Cardiac muscle cell (in vitro differentiated cells and primary cell): ENCODE measurements around the gene NCR3LG1. TPM values are rescaled to one million over a fixed set of nuclear protein-coding genes. Genes with fewer than 3 reads are reported as not detected.

Experiments used
- DNase-seq, 2 donors: peaks; one replicate each; pipeline versions ENCODE4 v3.0.0 to v3.0.0-alpha.2; 2010 to 2017; ENCODE audit warnings: low read depth in 1 of 2, low spot score in 1 of 2
- H3K27ac ChIP-seq: fragments of 200-600 bp; sonication (generic); 2 replicates; pipeline ENCODE4 v1.5.1; 2016
- H3K27me3 ChIP-seq: fragments of 200-600 bp; sonication (generic); 2 replicates; pipeline ENCODE4 v1.6.0; 2016; ENCODE audit warnings: control low read depth
- H3K36me3 ChIP-seq: fragments of 200-600 bp; sonication (generic); 2 replicates; pipeline ENCODE4 v1.5.1; 2016; ENCODE audit warnings: control low read depth
- H3K4me1 ChIP-seq: fragments of 200-600 bp; sonication (generic); 2 replicates; pipeline ENCODE4 v1.8.1; 2017; ENCODE audit warnings: low read depth, mild to moderate bottlenecking, mixed run types
- H3K4me3 ChIP-seq: fragments of 200-600 bp; sonication (generic); 2 replicates; pipeline ENCODE4 v1.5.1; 2016; ENCODE audit warnings: mild to moderate bottlenecking
- H3K9me3 ChIP-seq: fragments of 200-600 bp; sonication (generic); 2 replicates; pipeline ENCODE4 v1.5.1; 2017; ENCODE audit warnings: low read depth, mild to moderate bottlenecking, control low read depth
- polyA plus RNA-seq: library from polyadenylated mRNA; unstranded; fragments of >200 nt; fragmentation: Nextera tagmentation; extraction: Ambion mirVana; gene quantifications from 2 replicates; pipeline ENCODE4 v1.2.1, GENCODE V29; 2016
- total RNA-seq: library from RNA; depleted of rRNA; stranded (reverse); fragments of >200 nt; gene quantifications from 2 replicates; pipeline ENCODE4 v1.2.3, GENCODE V29; 2016
- TF ChIP-seq, protein P1 (sequence below): IDR thresholded peaks from 2 replicates; pipeline ENCODE4 v1.5.1; 2012; ENCODE audit warnings: low read depth, mild to moderate bottlenecking, low read length

Gene NCR3LG1
- total and polyA plus RNA-seq, 2 experiments from 2014 or later = 2.7 to 7.6 TPM

DNA sequence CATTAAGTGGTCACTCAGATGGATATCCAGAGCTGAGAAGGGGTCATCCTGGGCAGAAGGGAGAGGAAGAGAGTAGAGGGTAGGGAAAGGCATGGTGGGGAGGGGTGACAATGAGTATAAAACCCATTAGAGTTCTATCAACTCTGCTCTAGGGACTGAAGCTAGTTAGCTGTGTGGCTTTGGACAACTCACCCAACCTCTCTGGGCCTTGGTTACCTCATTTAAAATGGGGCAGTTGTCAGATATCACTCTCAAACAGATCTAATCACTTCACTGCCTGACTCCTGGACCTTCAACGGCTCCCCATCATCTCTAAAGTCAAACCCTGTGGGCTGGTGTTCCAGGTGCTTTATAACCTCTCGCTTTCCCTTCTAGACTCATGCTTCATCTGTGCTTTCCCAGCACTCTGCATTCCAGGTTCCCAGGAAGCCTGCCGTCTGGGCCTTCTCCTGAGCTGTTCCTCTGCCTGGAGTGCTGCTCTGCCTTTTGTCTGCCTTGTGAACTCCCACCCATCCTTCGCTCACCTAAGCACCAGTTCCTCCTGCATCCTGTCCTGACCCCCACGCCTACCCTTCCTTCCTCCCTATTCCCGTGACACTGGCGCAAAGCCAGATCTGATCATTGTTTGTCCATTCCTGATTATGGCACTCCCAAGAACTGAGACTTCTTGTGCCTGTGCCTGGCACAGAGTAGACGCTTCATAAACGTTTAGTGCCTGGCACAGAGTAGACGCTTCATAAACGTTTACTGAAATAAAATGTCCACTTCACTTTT is 59.2 kb downstream of the NCR3LG1 start:
- TF ChIP-seq, protein P1, sequence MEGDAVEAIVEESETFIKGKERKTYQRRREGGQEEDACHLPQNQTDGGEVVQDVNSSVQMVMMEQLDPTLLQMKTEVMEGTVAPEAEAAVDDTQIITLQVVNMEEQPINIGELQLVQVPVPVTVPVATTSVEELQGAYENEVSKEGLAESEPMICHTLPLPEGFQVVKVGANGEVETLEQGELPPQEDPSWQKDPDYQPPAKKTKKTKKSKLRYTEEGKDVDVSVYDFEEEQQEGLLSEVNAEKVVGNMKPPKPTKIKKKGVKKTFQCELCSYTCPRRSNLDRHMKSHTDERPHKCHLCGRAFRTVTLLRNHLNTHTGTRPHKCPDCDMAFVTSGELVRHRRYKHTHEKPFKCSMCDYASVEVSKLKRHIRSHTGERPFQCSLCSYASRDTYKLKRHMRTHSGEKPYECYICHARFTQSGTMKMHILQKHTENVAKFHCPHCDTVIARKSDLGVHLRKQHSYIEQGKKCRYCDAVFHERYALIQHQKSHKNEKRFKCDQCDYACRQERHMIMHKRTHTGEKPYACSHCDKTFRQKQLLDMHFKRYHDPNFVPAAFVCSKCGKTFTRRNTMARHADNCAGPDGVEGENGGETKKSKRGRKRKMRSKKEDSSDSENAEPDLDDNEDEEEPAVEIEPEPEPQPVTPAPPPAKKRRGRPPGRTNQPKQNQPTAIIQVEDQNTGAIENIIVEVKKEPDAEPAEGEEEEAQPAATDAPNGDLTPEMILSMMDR = no peak
- Histone ChIP-seq H3K27ac (no peak overlapping the region), H3K4me3 (no peak overlapping the region), H3K27me3 (no peaks in the 10 kb centered on the region), H3K36me3 (no peaks in the 10 kb centered on the region), H3K4me1 (peaks cover 3% of the 10 kb centered on the region), H3K9me3 (no peaks in the 10 kb centered on the region)
- no peak for DNase-seq

DNA sequence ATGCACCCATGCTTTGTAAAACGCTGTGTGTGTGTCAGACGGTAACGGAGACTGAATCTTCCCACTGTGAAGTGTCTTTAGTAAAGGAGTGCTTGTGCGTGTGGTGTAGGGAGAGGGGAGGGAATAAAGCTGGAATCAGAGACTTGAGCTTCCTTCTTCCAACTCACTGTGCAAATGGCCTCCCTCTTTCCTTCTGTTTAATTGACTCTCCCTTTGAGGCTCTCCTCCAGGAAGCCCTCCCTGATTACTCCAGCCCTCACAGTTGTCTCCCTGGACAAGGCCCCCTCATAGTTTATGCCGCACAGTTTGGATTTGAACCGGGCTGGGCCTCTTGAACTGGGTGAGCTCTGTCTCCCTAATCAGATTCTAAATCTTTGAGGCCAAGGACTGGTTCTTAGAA is 59.8 kb downstream of the NCR3LG1 start:
- no peaks in the 10 kb centered on the region for H3K36me3 ChIP-seq
- TF ChIP-seq, protein P1 = no peak
- no peak for DNase-seq
- no peaks in the 10 kb centered on the region for H3K4me1 ChIP-seq
- H3K27me3 ChIP-seq = no peaks in the 10 kb centered on the region
- H3K27ac ChIP-seq = no peak overlapping the region
- H3K4me3 ChIP-seq = no peak overlapping the region
- H3K9me3 ChIP-seq = no peaks in the 10 kb centered on the region

DNA sequence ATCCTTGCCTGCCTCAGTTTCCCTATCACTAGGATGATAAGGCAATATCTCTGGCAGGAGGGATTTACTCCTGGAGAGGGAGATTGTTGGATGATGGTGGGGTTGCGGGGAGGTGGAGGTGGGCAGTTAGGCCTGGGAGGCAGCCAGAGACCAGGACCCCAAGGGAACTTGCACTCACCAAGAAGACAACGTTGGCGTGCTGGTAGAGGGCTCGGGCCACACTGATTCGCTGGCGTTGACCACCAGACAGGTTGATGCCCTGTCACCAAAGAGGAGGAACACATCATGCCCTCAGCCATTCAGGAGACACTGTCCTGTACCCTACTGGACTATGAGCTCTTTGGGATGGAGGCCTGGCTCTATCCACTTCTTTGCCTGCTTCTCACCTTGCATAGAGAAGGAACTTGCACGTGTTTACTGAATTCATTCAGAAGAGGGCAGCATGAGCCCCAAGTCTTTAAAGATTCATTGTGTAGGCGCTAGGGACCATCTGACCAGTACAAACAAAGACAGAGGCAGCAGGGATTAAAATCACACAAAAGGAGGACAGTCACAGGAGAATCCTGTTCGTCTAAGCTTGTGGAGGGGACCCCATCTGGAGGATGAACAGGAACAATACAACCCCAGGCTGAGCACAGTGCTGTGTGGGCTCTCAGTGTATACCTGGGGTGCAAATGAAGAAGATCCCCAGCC is 61.0 kb downstream of the NCR3LG1 start:
- Histone ChIP-seq H3K4me3 (no peak overlapping the region), H3K4me1 (no peaks in the 10 kb centered on the region), H3K27ac (no peak overlapping the region), H3K27me3 (no peaks in the 10 kb centered on the region), H3K36me3 (no peaks in the 10 kb centered on the region), H3K9me3 (no peaks in the 10 kb centered on the region)
- TF ChIP-seq, protein P1 = no peak
- no peak for DNase-seq

DNA sequence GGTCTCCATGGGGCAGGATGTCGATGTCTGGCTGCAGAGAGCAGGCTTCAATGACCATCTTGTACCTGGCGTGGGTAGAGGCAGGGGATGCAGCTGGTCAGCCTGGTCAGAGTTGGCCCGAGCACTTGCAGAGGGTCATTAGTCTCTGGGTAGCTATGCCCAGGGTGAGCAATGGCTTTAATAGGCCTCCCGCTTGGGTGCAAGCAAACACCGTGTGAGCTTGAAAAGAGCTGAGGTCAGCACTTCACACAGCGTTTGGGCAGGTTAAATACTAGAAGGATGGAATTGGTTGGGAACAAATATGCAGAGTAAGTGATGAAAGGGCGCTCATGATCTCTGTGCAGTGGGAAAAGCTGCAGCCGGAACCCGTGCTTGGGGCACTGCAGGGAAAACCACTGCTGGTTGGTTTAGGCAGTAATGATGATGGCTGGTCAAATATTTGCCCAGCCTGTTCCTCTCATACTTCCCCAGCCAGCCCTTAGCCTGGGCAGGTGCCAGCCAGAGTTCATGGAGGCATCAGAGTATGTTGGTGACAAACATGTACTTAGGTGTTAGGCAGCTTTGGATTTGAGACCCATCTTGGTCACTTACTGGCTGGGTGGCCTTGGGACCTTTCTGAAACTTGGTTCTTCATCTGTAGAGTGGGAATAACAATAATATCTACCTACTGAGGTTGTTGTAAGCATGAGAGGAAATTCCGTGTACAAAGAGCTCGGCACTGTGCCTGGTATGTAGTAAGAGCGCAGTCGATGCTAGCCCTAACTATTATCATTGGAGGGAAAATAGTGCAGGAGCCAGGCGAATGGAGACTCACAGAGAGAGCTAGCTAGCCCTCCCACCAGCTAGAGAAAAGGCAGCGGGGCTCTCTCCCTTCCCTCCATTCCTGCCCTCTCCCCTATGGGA is 62.1 kb downstream of the NCR3LG1 start:
- DNase-seq = no peak
- TF ChIP-seq, protein P1 = no peak
- no peak overlapping the region for H3K27ac ChIP-seq

DNA sequence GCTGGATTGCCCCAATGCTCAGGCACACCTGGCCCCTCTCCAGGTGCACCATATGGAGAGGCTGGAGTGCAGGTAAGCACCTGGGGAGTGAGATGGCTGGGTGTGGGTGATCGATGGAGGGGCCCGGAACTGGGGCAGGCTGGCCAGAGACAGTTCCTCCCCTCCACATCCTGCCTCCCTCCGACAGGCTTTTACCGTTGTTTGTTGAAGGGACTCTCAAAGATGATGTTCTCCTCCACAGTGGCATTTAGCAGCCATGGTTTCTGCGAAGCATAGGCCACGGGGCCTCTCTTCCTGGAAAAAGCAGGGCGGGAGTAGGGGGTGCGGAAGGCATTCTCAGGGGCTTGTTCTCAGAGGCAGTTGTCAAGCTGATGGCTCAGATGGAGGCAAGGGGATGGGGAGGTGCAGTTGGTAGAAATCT is 62.7 kb downstream of the NCR3LG1 start:
- Histone ChIP-seq H3K27me3 (no peaks in the 10 kb centered on the region), H3K27ac (no peak overlapping the region), H3K36me3 (no peaks in the 10 kb centered on the region), H3K4me1 (peaks cover 15% of the 10 kb centered on the region), H3K9me3 (no peaks in the 10 kb centered on the region), H3K4me3 (no peak overlapping the region)
- TF ChIP-seq, protein P1 = no peak
- DNase-seq = no peak

More for the DNA sequence above, 62.1 kb downstream of the NCR3LG1 start:
- no peaks in the 10 kb centered on the region for H3K27me3 ChIP-seq
- no peak overlapping the region for H3K4me3 ChIP-seq
- peaks cover 8% of the 10 kb centered on the region for H3K4me1 ChIP-seq
- H3K36me3 ChIP-seq = no peaks in the 10 kb centered on the region
- no peaks in the 10 kb centered on the region for H3K9me3 ChIP-seq
